GM21447 (cell line): ENCODE results near the gene NRROS.

Experiments
- ATAC-seq: cut with Tn5 transposase; IDR thresholded peaks from one replicate; pipeline ENCODE4 v1.9.1; 2021; ENCODE audit not compliant: unreplicated experiment

NRROS gene

DNA sequence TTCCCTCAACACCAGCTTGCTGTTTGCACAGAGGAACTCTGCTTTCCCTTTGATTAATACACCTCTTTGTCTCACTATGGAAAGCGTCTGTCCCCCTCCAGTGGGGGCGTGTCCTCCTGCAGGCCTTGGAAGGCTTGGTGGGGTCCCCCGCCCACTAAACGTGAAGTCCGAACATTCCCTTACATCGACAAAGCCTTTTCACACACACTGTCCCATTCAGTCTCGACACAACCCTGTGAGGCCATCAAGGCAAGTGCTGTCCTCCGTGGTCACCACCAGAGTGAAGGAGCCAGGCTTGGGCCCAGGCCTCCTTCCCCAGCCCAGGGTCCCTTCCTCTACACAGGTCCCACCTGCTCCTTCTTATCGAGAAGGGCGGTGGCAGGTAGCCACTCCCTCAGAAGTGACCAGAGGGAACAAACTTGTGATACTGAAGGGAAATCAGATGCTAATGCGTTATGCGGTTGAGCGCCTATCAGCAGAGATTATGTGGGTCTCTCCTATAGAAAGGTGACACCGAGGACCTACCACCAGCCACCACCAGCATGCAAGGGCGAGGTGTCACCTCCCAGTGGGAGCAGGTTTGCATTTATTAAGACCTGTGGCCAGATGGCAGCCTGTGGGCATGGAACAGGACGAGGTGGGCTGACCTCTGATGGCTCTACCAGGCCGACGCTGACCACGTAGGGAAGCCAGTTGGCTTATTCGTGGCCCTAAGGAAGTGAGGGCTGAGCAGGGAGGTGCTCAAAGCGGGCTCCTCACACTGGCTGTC, 6.6 kb downstream of the NRROS start:
- ATAC-seq: no peak

DNA sequence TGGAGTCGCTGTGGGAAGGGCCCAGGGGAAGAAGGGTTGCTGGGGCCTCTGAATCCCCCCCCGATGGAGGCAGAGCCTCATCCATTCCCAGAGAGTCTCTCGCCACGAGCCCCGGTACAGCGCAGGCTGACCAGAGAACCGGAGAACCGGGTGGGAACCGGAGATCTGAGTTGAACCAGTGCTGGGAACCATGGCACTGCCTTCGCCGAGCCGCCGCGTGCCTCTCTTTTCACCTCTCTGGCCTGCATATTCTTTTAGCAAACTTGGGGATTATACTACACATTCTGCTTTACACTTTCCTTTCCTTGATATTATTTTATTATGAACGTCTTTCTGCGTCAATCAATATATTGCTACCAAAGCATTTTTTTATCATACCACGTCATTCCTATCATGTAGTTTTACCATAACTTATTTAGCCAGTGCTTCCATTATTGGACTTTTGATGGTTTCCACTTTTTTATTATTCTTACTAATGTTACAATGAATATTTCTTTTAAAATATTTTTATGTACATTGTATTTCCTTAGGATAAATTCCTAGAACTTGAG, 7.2 kb downstream of the NRROS start:
- no peak for ATAC-seq

DNA sequence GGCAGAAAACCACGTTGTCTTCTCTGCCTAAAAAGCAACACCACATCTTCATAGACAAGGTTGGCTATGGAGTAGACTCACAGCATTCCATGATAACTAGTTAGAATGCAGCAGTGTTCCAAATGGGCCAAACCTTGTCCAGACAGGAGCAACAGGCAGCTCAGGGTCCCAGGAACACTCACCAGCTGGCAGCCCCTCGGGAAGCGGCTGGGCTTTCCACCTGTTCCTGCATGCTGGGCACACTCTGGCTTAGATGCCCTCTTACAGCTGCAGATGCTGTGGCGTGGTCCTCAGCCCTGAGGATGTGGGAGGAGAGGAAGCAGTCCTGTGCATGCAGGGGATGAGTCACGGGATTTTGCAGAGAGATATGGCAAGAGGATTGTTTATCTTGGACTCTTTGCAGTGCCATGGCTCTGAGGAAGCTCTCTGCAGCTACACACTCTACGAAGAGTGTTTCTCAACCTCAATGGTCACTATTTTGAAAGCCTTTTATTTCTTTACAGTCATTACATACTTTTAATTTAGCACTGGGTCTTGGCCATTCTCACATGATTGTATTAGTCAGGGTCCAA, 11.3 kb downstream of the NRROS start:
- no peak for ATAC-seq

DNA sequence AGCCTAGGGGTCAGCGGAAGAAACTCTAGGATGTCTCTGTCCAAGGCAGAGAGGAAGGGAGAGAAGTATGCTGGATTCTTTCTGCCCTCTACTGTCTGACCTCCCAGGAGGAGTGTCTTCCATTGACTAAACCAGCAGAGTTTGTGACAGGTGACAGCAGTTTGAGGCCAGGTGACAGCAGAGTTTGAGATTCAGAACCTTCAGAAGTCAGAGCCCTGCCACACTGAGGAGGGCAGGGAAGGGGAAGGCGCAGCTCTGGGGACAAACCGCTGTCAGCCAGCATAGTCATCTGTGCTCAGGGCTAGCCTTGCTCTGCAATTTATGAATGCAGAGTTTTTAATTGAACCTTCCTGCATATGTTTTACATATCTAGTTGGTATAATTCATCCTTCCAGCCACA, 12.3 kb downstream of the NRROS start:
- ATAC-seq: no peak

DNA sequence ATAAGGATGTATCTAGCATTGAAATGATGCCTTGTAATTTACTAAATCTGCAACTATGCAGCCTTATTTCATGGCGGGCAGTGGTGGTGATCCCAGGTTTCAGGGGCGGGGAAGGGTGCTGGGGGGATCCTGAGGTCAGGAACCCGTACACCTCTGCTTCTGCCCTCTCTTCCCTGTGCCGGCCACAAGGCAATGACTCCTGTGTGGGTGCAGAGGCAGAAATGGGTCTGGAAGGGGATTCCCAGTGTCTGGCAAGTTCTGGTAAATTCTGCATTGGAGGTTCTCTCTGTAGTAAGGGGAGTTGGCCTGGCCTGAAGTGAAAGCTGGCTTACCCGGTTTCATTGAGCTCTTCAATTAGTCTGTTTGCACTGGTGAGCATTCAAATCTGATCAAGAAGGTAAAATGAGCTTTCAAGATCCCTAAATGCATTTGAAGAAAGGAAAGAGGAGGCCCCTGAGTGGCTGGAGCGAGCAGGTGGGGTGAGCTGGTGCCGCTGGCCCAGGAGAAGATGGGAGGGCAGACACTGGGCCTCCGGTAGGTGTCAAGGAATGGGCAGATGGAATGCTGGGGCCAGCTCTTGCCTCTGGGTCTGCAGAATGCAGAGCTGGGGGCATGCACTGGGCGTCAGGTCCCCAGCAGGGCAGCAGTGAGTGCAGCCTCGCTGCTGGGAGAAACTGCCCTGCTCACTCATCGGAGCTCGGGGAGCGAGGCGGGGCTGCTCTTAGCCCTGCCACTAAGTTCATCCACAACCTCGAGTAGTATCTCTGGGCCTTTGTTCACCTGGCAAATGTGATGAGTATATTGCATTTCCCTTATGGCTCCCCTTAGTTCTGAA, 13.7 kb downstream of the NRROS start:
- no peak for ATAC-seq

DNA sequence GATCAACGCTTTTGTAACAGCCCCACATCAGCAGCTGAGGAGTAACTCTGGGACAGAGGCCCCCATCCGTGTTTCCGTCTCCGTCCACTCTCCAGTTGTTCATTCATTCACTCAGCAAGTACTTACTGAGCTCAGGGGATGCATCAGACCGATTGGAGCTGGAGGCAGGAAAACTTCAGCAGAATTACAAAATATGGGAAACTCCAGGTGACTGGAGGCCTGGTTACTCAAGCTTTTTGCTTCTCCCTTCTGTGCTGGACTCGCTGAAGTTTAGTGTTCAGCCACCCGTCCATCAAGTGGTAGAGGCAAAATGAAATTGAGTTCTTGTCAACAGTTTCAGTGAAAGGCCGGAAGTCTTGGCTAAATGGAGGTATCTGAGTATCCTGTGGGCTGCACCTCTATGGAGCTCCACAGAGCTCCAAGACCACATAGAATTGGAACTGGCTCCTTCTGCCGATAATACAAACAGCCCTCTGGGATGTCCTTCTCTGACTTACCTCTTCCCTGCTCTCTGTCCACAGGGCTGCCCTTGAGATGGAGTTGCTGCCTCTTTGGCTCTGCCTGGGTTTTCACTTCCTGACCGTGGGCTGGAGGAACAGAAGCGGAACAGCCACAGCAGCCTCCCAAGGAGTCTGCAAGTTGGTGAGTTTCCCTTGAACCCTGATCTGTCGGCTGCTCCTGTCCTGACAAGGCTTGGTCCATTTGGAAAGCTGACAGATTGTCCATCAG, 14.7 kb downstream of the NRROS start:
- ATAC-seq: no peak

DNA sequence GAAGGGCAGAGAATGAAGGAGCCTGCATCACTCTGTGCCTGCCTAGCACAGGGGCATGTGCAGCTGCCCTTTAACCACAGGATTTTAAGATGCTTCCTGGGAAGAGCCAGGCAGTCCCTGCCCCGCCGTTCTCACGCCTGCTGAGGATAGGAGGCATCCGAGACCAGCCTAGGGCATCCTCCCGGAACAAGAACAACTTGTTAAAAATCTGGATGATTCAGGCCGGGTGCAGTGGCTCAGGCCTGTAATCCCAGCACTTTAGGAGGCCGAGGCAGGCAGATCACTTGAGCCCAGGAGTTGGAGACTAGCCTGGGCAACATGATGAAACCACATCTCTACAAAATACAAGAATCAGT, 15.2 kb downstream of the NRROS start:
- no peak for ATAC-seq

DNA sequence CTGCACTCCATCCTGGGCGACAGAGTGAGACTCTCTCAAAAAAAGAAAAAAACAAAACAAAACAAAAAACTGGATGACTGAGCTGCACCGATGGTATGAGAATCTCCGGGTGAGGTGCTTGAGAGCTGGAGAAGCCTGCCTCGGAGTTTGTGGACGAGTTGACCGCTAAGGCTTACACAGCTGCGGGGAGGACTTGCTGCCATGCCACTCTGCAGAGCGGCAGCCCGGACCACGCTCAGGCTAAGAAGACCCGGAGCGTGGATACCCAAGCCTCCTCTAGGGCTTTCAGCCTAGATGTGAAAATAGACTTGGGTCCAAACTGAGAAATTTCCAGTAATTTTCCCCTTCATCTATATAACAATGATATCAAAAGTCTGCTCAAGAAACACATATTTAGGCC, 16.0 kb downstream of the NRROS start:
- ATAC-seq: no peak

DNA sequence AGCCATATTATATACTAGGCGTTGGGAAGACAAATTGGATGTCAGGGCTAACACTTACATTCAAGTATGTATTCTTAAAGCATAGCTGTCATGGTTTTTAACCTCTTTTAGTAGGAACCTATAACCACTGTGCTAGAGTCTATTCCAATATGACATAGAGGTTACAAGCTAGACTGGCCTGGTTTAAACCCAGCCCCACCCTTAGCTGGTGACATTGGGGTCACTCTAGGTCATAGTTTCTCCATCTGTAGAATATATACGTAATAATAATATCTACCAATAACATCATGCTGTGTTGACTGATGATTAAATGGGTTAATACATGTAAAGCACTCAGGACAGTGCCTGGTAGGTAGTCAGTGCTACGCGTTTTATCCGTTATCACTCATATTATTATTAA, 16.7 kb downstream of the NRROS start:
- ATAC-seq: no peak

DNA sequence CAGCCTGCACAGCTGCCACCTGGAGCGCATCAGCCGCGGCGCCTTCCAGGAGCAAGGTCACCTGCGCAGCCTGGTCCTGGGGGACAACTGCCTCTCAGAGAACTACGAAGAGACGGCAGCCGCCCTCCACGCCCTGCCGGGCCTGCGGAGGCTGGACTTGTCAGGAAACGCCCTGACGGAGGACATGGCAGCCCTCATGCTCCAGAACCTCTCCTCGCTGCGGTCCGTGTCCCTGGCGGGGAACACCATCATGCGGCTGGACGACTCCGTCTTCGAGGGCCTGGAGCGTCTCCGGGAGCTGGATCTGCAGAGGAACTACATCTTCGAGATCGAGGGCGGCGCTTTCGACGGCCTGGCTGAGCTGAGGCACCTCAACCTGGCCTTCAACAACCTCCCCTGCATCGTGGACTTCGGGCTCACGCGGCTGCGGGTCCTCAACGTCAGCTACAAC, 20.4 kb downstream of the NRROS start:
- no peak for ATAC-seq

DNA sequence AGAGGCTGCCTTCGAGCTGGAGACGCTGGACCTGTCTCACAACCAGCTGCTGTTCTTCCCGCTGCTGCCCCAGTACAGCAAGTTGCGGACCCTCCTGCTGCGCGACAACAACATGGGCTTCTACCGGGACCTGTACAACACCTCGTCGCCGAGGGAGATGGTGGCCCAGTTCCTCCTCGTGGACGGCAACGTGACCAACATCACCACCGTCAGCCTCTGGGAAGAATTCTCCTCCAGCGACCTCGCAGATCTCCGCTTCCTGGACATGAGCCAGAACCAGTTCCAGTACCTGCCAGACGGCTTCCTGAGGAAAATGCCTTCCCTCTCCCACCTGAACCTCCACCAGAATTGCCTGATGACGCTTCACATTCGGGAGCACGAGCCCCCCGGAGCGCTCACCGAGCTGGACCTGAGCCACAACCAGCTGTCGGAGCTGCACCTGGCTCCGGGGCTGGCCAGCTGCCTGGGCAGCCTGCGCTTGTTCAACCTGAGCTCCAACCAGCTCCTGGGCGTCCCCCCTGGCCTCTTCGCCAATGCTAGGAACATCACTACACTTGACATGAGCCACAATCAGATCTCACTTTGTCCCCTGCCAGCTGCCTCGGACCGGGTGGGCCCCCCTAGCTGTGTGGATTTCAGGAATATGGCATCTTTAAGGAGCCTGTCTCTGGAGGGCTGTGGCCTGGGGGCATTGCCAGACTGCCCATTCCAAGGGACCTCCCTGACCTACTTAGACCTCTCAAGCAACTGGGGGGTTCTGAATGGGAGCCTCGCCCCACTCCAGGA, 21.1 kb downstream of the NRROS start:
- ATAC-seq: no peak

DNA sequence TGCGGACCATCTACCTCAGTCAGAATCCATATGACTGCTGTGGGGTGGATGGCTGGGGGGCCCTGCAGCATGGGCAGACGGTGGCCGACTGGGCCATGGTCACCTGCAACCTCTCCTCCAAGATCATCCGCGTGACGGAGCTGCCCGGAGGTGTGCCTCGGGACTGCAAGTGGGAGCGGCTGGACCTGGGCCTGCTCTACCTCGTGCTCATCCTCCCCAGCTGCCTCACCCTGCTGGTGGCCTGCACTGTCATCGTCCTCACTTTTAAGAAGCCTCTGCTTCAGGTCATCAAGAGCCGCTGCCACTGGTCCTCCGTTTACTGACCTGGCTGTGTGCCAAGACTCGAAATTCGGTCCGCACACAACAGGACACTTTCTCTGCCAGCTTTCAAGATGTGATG, 21.9 kb downstream of the NRROS start:
- no peak for ATAC-seq

DNA sequence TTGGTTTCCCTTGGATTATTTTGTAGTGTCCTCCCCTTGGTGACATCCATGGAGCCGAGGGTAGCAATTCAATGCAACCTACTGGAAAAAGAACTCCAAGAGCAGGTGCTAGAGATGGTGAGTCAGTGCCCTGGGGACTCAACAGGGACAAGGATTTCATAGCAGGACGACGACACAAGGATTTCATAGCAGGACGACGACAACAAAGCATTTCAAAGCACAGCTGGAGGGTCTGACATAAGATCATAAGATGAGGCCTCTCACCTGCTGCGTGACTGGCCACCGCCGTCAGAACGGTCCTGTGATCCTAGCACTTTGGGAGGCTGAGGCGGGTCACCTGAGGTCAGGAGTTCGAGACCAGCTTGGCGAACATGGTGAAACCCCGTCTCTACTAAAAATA, 22.5 kb downstream of the NRROS start:
- ATAC-seq: no peak

DNA sequence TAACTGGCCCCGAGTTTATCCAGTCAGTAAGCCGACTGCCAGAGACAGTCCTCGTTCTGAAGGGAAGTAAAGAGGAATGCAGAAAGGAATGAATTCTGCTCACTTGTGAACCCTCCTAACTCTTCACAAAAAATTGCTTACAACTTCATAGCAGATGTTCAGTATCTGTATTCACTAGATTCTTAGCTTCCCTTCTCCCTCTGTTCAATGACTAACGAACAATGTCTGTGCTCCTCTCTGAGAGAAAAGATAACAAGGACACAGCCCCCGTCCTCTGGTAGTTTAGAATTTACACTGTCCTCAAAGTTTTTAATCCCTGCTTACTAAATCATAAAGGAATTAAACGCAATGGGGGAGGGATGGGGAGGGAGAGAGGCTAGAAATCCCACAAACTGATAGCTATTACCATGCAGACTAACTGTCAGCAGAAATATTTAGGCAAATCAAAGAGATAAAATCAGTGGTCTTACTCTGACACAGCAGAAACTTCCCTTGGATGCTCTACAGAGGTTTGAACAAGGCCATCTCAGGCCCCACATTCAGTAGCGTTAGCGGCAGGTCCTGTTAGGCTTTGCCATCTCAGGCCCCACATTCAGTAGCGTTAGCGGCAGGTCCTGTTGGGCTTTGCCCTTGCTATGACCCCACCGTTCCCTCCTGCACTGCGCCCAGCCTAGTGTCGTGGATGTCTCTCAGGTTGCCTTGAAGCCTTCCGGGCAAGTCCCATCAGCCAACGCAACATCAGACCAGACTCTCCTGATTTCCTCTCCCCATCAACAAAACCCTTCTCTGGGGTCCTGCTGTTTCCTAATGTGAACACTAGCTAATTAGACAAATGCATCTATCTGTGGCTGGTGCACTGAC, 23.4 kb downstream of the NRROS start:
- ATAC-seq: no peak

DNA sequence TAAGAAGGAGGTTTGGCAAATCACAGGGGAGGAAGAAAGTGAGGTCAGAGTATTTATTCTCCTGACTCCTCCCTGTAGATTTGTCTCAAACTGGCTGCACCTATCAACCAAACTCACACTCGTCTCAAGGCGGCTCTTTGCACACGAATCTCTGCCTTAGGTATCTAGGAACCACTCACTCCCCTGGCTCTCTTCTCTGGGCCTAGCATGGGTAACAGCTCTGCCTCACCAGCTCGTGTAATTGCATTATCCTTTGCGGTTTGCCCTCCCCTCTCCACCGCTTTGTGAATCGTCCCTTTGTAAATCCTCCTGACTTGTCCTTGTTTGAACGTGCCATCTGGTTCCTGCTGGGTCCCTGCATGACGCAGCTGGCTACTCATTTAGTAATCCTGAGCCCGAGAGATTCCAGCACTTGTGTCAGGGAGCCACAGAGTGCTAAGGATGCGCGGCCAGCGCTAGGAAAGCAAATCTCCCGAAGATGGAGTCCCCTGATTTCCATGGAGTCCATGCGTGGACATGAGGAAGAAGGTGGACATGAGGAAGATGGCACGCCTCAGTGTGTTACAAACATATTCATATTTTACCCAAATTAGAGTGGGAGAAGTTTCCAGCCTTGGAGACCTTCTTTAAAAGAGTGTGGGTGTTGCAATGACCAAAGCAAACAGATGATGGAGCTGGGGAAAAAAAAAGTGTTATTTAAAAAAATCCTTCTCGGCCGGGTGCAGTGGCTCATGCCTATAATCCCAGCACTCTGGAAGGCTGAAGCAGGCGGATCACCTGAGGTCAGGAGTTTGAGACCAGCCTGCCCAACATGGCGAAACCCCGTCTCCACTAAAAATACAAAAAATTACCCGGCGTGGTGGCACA, 26.7 kb downstream of the NRROS start:
- no peak for ATAC-seq

DNA sequence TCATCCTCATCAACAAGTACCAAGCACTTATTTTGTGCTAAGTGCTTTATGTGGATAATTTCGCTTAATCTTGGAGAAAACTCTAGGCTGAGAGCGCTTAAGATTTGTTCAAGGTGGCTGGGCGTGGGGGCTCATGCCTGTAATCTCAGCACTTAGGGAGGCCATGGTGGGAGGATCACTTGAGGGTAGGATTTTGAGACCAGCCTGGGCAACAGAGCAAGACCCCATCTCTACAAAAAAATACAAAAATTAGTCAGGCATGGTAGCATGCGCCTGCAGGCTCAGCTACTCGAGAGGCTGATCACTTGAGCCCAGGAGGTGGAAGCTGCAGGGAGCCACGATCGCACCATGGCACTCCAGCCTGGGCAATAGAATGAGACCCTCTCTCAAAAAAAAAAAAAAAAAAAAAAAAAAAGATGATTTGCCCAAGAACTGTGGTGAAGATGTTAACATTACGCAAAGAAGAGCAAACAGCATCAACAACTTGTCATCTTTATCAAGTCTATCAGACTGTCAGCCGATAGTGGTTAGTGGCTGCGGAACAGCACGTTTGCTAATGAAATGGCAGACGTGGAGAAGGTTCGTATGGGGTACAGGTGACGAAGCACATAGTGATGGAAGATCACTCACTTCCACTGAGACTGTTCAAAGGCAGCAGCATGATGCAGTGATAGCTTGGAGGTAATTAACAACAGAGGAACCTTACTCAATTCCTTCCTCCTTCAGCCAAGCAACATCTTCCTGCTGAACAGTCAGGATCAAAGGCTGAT, 27.7 kb downstream of the NRROS start:
- ATAC-seq: no peak

DNA sequence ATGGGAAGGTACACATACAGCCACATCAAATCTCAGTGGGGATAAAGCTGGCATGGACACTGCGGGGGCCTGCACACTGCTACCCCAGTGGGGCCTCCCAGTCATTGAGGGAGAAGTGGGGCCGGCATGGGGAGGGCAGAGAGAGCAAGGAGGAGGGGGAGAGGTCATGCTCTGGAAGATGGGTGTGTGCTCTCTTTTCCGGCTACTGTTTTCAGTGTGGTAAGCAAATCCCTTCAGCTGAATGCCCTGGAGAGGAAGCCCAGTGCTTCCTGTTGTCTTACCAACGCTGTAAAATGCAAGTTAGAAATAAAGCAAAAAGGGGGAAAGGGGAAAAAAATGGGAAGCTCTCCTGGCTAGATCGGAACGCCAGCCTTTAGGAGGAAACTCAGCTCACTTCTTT, 30.8 kb downstream of the NRROS start:
- no peak for ATAC-seq

DNA sequence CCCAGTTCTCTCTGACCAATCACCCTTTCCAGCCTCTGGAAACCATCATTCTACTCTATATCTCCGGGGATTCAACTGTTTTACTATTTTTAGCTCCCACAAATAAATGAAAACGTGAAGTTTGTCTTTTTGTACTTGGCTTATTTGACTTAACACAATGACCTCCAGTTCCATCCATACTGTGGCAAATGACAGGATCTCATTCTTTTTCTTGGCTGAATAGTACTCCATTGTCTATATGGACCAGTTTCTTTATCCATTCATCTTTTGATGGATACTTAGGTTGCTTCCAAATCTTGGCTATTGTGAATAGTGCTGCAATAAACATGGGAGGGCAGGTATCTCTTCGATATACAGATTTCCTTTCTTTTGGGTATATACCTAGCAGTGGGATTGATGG, 34.1 kb downstream of the NRROS start:
- ATAC-seq: no peak
